ENCODE results near the gene HTT. TPM values are rescaled to one million over a fixed set of nuclear protein-coding genes. Genes with fewer than 3 reads are reported as not detected.

The HTT gene
- total RNA-seq, 2 experiments from 2014 or later, result 54.2 to 56.5 TPM

GRCh38 chr4:3245676-3246075 lies 171.2 kb downstream of the HTT start:
- H3K4me3 Mint-ChIP-seq, result no peak overlapping the region
- H3K27ac Mint-ChIP-seq, result no peak overlapping the region
- H3K36me3 Mint-ChIP-seq (ENCODE audit: low read depth), result no peaks in the 10 kb centered on the region
- no peak for ATAC-seq
- POLR2A ChIA-PET, result no interaction called here
- CTCF ChIA-PET, result no interaction called here
- no peak for TF ChIP-seq CTCF (IDR thresholded peaks at IDR 0.05)
- no peaks in the 10 kb centered on the region for H3K27me3 Mint-ChIP-seq
- no peak for DNase-seq
- peaks cover 9% of the 10 kb centered on the region for H3K4me1 Mint-ChIP-seq (ENCODE audit: low read depth)
- intact Hi-C loops (cut with micrococcal nuclease), result no loop called here
- no peaks in the 10 kb centered on the region for H3K9me3 Mint-ChIP-seq

GRCh38 chr4:3246458-3247398 lies 172.2 kb downstream of the HTT start:
- no peaks in the 10 kb centered on the region for H3K27me3 Mint-ChIP-seq
- intact Hi-C loops (cut with micrococcal nuclease), result no loop called here
- no peak for DNase-seq
- no peak for TF ChIP-seq CTCF (IDR thresholded peaks at IDR 0.05)
- ChIA-PET POLR2A (interaction anchor here (0.6 to 1.2 kb wide), 2 partner anchors 10 to 893 kb away, joined by 3 to 5 read pairs; no protein-coding TSS in a partner anchor), CTCF (no interaction called here)
- H3K9me3 Mint-ChIP-seq, result no peaks in the 10 kb centered on the region
- no peak overlapping the region for H3K27ac Mint-ChIP-seq
- no peak overlapping the region for H3K4me3 Mint-ChIP-seq
- peaks cover 9% of the 10 kb centered on the region for H3K4me1 Mint-ChIP-seq (ENCODE audit: low read depth)
- no peaks in the 10 kb centered on the region for H3K36me3 Mint-ChIP-seq (ENCODE audit: low read depth)
- no peak for ATAC-seq

- CTCF ChIA-PET, result no interaction called here
- POLR2A ChIA-PET, result no interaction called here
- H3K27me3 Mint-ChIP-seq, result no peaks in the 10 kb centered on the region
- ATAC-seq, result no peak
- no peak overlapping the region for H3K27ac Mint-ChIP-seq
- peaks cover 6% of the 10 kb centered on the region for H3K4me1 Mint-ChIP-seq (ENCODE audit: low read depth)
- no peak for TF ChIP-seq CTCF (IDR thresholded peaks at IDR 0.05)
- no peak for DNase-seq
- no peak overlapping the region for H3K4me3 Mint-ChIP-seq
- intact Hi-C loops (cut with micrococcal nuclease), result no loop called here
- no peaks in the 10 kb centered on the region for H3K36me3 Mint-ChIP-seq (ENCODE audit: low read depth)
- H3K9me3 Mint-ChIP-seq, result no peaks in the 10 kb centered on the region
Measured at GRCh38 chr4:3247399-3248177, 173.1 kb downstream of the HTT start.

GRCh38 chr4:3248178-3248480 lies 173.6 kb downstream of the HTT start:
- ChIA-PET POLR2A (no interaction called here), CTCF (no interaction called here)
- Mint-ChIP-seq H3K27ac (no peak overlapping the region), H3K36me3 (ENCODE audit: low read depth) (no peaks in the 10 kb centered on the region), H3K4me1 (ENCODE audit: low read depth) (peaks cover 1% of the 10 kb centered on the region), H3K4me3 (no peak overlapping the region), H3K27me3 (no peaks in the 10 kb centered on the region), H3K9me3 (no peaks in the 10 kb centered on the region)
- ATAC-seq (no peak), DNase-seq (no peak)
- no peak for TF ChIP-seq CTCF (IDR thresholded peaks at IDR 0.05)
- intact Hi-C loops (cut with micrococcal nuclease), result no loop called here
